H1 (cell line): Measurements from ENCODE around the gene SPACA9. TPM values are rescaled to one million over a fixed set of nuclear protein-coding genes. Genes with fewer than 3 reads are reported as not detected.

Source experiments
- CTCF ChIA-PET: fragments of 300-600 bp; sonication (Branson Sonifier 250); formaldehyde crosslinking; loops from one replicate; lab custom pipeline; 2021; ENCODE audit not compliant: partially characterized antibody; lab: Charles Lee
- POLR2A ChIA-PET: fragments of 300-600 bp; sonication (Branson Sonifier 250); formaldehyde crosslinking; loops from one replicate; lab custom pipeline; 2021; ENCODE audit warnings: inconsistent platforms; ENCODE audit not compliant: partially characterized antibody; lab: Charles Lee
- DNase-seq, 2 experiments: peaks; one replicate each; pipeline versions ENCODE4 v3.0.0 to v3.0.0-alpha.2; 2010 to 2022; ENCODE audit warnings: low spot score in 2 of 2, low read depth in 1 of 2, mixed read lengths in 1 of 2
- FAIRE-seq: peaks from 2 replicates; lab custom pipeline; 2011; peaks lifted over from hg19 to GRCh38; lab: Jason Lieb, UNC
- H2AFZ ChIP-seq: 2 replicates; pipeline ENCODE4 v1.8.1; 2012; ENCODE audit warnings: low read length, inconsistent platforms
- H2AK5ac ChIP-seq: 2 replicates; pipeline ENCODE4 v1.6.1; 2013; ENCODE audit warnings: low read depth, low read length
- H2BK120ac ChIP-seq: replicated peaks from 2 replicates; pipeline ENCODE3; 2013; ENCODE audit warnings: low read depth, low read length, inconsistent platforms
- H2BK12ac ChIP-seq: 2 replicates; pipeline ENCODE4 v1.6.1; 2013; ENCODE audit warnings: low read depth, low read length
- H2BK15ac ChIP-seq: 2 replicates; pipeline ENCODE4 v1.6.1; 2013; ENCODE audit warnings: low read length
- H2BK20ac ChIP-seq: 2 replicates; pipeline ENCODE4 v1.6.1; 2013; ENCODE audit warnings: low read length
- H2BK5ac ChIP-seq: 2 replicates; pipeline ENCODE4 v1.6.1; 2013; ENCODE audit warnings: low read depth, low read length
- H3K14ac ChIP-seq: 2 replicates; pipeline ENCODE4 v1.6.1; 2013; ENCODE audit warnings: inconsistent platforms; ENCODE audit not compliant: insufficient read length
- H3K18ac ChIP-seq: 2 replicates; pipeline ENCODE4 v1.6.1; 2013; ENCODE audit warnings: low read length; ENCODE audit errors: extremely low read depth
- H3K23ac ChIP-seq: 2 replicates; pipeline ENCODE4 v1.6.1; 2013; ENCODE audit warnings: inconsistent platforms; ENCODE audit not compliant: insufficient read length
- H3K23me2 ChIP-seq: 2 replicates; pipeline ENCODE4 v1.6.1; 2013; ENCODE audit warnings: low read depth, low read length
- H3K27ac ChIP-seq: 2 replicates; pipeline ENCODE4 v1.6.1; 2011; ENCODE audit warnings: low read depth, low read length, inconsistent platforms
- H3K27me3 ChIP-seq, 4 experiments: replicated peaks in 1 of 4; 1 replicate in 1 of 4; 2 replicates in 3 of 4; pipeline versions ENCODE4 v1.6.1 to v1.8.1; 2011 to 2013; ENCODE audit warnings: low read length in 3 of 4, mild to moderate bottlenecking in 3 of 4, inconsistent platforms in 2 of 4, mixed read lengths in 2 of 4, moderate library complexity in 1 of 4; ENCODE audit not compliant: control insufficient read depth in 3 of 4, insufficient read depth in 3 of 4; ENCODE audit errors: extremely low read depth in 1 of 4
- H3K36me3 ChIP-seq, 4 experiments: 2 replicates each; pipeline versions ENCODE4 v1.6.1 to v1.8.1; 2011 to 2013; ENCODE audit warnings: mild to moderate bottlenecking in 4 of 4, low read length in 3 of 4, moderate library complexity in 2 of 4, control low read depth in 1 of 4, inconsistent platforms in 1 of 4; ENCODE audit not compliant: insufficient read depth in 4 of 4, control insufficient read depth in 2 of 4
- H3K4ac ChIP-seq: replicated peaks from 2 replicates; pipeline ENCODE3; 2013; ENCODE audit warnings: low read length, low read depth, mixed read lengths, inconsistent platforms; ENCODE audit not compliant: insufficient read length
- H3K4me1 ChIP-seq, 4 experiments: replicated peaks in 1 of 4; 1 replicate in 1 of 4; 2 replicates in 3 of 4; pipeline versions ENCODE4 v1.6.1 to v1.8.1; 2011 to 2013; ENCODE audit warnings: low read length in 3 of 4, inconsistent platforms in 2 of 4, mixed read lengths in 1 of 4; ENCODE audit not compliant: insufficient read depth in 4 of 4, control insufficient read depth in 3 of 4
- H3K4me2 ChIP-seq, 2 experiments: 2 replicates each; pipeline versions ENCODE4 v1.6.1 to v1.8.1; 2011 to 2013; ENCODE audit warnings: low read depth in 2 of 2, low read length in 2 of 2, control low read depth in 1 of 2, inconsistent platforms in 1 of 2, mild to moderate bottlenecking in 1 of 2; ENCODE audit not compliant: insufficient read depth in 1 of 2
- H3K4me3 ChIP-seq, 4 experiments: fragments of 200-600, 300-600 bp in 1 of 4; sonication (generic), shearing (Covaris generic), sonication (Bioruptor Twin) in 1 of 4; 2 replicates each; pipeline versions ENCODE4 v1.5.1 to v1.8.1; 2011 to 2016; ENCODE audit warnings: low read length in 4 of 4, low read depth in 3 of 4, control low read depth in 2 of 4, inconsistent platforms in 2 of 4, mild to moderate bottlenecking in 2 of 4, mixed read lengths in 1 of 4, moderate library complexity in 1 of 4; ENCODE audit not compliant: insufficient read depth in 2 of 4; ENCODE audit errors: extremely low read depth in 1 of 4
- H3K56ac ChIP-seq: replicated peaks from 2 replicates; pipeline ENCODE3; 2013; ENCODE audit warnings: low read depth, mild to moderate bottlenecking, mixed read lengths, low read length, inconsistent platforms; ENCODE audit not compliant: insufficient read length
- H3K79me1 ChIP-seq: 2 replicates; pipeline ENCODE4 v1.6.1; 2013; ENCODE audit warnings: low read depth, low read length, control low read depth
- H3K79me2 ChIP-seq, 2 experiments: 2 replicates each; pipeline versions ENCODE4 v1.6.1 to v1.8.1; 2012 to 2013; ENCODE audit warnings: low read length in 2 of 2, mild to moderate bottlenecking in 2 of 2, inconsistent platforms in 1 of 2; ENCODE audit not compliant: insufficient read depth in 2 of 2, control insufficient read depth in 1 of 2
- H3K9ac ChIP-seq, 4 experiments: replicated peaks in 1 of 4; 1 replicate in 1 of 4; 2 replicates in 3 of 4; pipeline versions ENCODE4 v1.6.1 to v1.8.1; 2011 to 2013; ENCODE audit warnings: low read depth in 3 of 4, low read length in 3 of 4, control low read depth in 2 of 4, mild to moderate bottlenecking in 2 of 4, moderate library complexity in 2 of 4, inconsistent platforms in 1 of 4; ENCODE audit errors: extremely low read depth in 1 of 4
- H3K9me3 ChIP-seq, 2 experiments: 2 replicates each; pipeline versions ENCODE4 v1.6.1 to v1.8.1; 2012 to 2013; ENCODE audit warnings: mild to moderate bottlenecking in 2 of 2, moderate library complexity in 2 of 2, control low read depth in 1 of 2, inconsistent platforms in 1 of 2, low read depth in 1 of 2, low read length in 1 of 2, mixed read lengths in 1 of 2; ENCODE audit not compliant: insufficient read depth in 2 of 2
- H4K20me1 ChIP-seq, 2 experiments: replicated peaks in 1 of 2; 2 replicates each; pipeline versions ENCODE3 to v1.8.1; 2011 to 2013; ENCODE audit warnings: inconsistent platforms in 2 of 2, low read length in 2 of 2, mild to moderate bottlenecking in 1 of 2; ENCODE audit not compliant: insufficient read depth in 2 of 2, control insufficient read depth in 1 of 2
- H4K5ac ChIP-seq: 2 replicates; pipeline ENCODE4 v1.6.1; 2013; ENCODE audit warnings: low read length, low read depth, mixed read lengths, inconsistent platforms; ENCODE audit not compliant: insufficient read length
- H4K8ac ChIP-seq: 2 replicates; pipeline ENCODE4 v1.8.0; 2013; ENCODE audit warnings: mild to moderate bottlenecking, moderate library complexity, low read length, inconsistent platforms; ENCODE audit not compliant: insufficient read depth; ENCODE audit errors: extremely low read depth
- H4K91ac ChIP-seq: replicated peaks from 2 replicates; pipeline ENCODE3; 2013; ENCODE audit warnings: low read length, mixed read lengths, inconsistent platforms; ENCODE audit not compliant: insufficient read length
- TAF1 ChIP-seq: IDR thresholded peaks from 2 replicates; pipeline ENCODE4 v1.6.1; 2011; ENCODE audit warnings: mild to moderate bottlenecking, low read depth, low read length
- WGBS, 2 experiments: shearing (Covaris generic) in 1 of 2; methylation state at CpG; one replicate each; pipeline versions ENCODE4 v1.1.6 to v1.1.7; 2013 to 2015; ENCODE audit warnings: low lambda C conversion rate in 2 of 2, mixed read lengths in 2 of 2, inconsistent platforms in 1 of 2, low coverage in 1 of 2, missing lambda C conversion rate in 1 of 2; ENCODE audit not compliant: insufficient replicate concordance in 2 of 2, insufficient coverage in 1 of 2, insufficient read length in 1 of 2; ENCODE audit errors: extremely low coverage in 1 of 2, missing lambda C conversion rate in 1 of 2; 5-methylcytosine and 5-hydroxymethylcytosine counted together
- polyA plus RNA-seq, 7 experiments: library from polyadenylated mRNA; depleted of rRNA in 3 of 7; stranded (reverse) in 5 of 7; unstranded in 2 of 7; fragments of >200 nt in 5 of 7; fragments of 200-250 nt in 2 of 7; gene quantifications; 1 replicate in 5 of 7; 2 replicates in 1 of 7; 4 replicates in 1 of 7; pipeline versions ENCODE4 v1.2.1 to v1.2.3, GENCODE V29; 2011 to 2013; ENCODE audit warnings: missing spikeins in 2 of 7, mixed read lengths in 2 of 7
- total RNA-seq: library from RNA; stranded (reverse); fragmentation: NEBNext Ultra II Directional; extraction: Animal tissue kit (Norgen Biotek cat#: 25700); gene quantifications from 2 replicates; pipeline ENCODE4 v1.2.1, GENCODE V29; 2021

The SPACA9 gene
- total and polyA plus RNA-seq, 2 of the 8 experiments (the other 6 are each of a cell fraction or from before 2014, with no cell fraction given) = 0.63 to 1.3 TPM

DNA sequence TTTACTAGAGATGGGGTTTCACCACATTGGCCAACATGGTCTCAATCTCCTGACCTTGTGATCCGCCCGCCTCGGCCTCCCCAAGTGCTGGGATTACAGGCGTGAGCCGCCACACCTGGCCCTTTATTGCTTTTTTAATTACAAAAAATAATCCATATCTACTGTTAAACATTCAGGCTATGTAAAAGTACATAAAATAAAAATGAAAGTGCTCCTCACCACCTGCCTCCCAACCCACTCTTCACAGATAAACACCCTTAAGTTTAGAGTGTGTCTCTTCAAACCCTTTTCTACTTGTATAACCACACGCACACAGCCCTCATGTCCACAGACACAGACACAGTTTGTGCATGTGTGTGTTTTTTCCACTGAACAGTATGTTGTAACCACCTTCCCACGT lies 49.0 kb downstream of the SPACA9 start:
- no peak overlapping the region for H3K23ac ChIP-seq
- no peak overlapping the region for H3K18ac ChIP-seq
- FAIRE-seq (no peak), DNase-seq (no peak)
- CTCF ChIA-PET = interaction anchor here (1.7 kb wide), 1 partner anchor 25 kb away, joined by 11 read pairs; no protein-coding TSS in a partner anchor
- no peak overlapping the region for H3K4me3 ChIP-seq
- peaks cover 7 to 47% (median 16%) of the 10 kb centered on the region in 4 experiments; a peak in 7 of 8 replicates for H3K36me3 ChIP-seq
- no peak overlapping the region for H4K8ac ChIP-seq
- no peaks in the 10 kb centered on the region for H3K23me2 ChIP-seq
- no peak overlapping the region for H2BK12ac ChIP-seq
- H3K27me3 ChIP-seq = no peaks in the 10 kb centered on the region
- no peak overlapping the region for H2BK15ac ChIP-seq
- no peak overlapping the region for H3K56ac ChIP-seq
- H2BK120ac ChIP-seq = no peak overlapping the region
- no peak overlapping the region for H3K27ac ChIP-seq
- H2BK20ac ChIP-seq = no peak overlapping the region
- POLR2A ChIA-PET = no interaction called here
- no peak overlapping the region for H3K14ac ChIP-seq
- H3K4ac ChIP-seq = no peak overlapping the region
- no peak overlapping the region; a peak in 1 of 7 replicates for H3K9ac ChIP-seq
- H3K79me1 ChIP-seq = 0 out of 2 replicates have a peak, but pooled peaks cover 2% of the 10 kb centered on the region
- no peak overlapping the region for H2AK5ac ChIP-seq
- H2BK5ac ChIP-seq = no peak overlapping the region
- no peaks in the 10 kb centered on the region for H3K9me3 ChIP-seq
- H3K4me1 ChIP-seq = no peaks in the 10 kb centered on the region
- peaks cover 0 to 2% of the 10 kb centered on the region in 2 experiments for H4K20me1 ChIP-seq
- no peak overlapping the region for H2AFZ ChIP-seq
- 96% methylated on average over 7 of the region's 7 CpGs; no CpG with 5 or more reads in 1 of the 2 experiments for WGBS, 2 experiments
- no peak overlapping the region for H4K91ac ChIP-seq
- no peaks in the 10 kb centered on the region; a peak in 1 of 4 replicates for H3K79me2 ChIP-seq
- H3K4me2 ChIP-seq = no peak overlapping the region
- no peak overlapping the region for H4K5ac ChIP-seq
- TF ChIP-seq TAF1 = no peak
- TF ChIP-seq, all 59 proteins: peak for 0
